GM13977 (cell line): ENCODE measurements around the gene GIPC1.
"Not testable (repeated sequence)": the region's sequence is repeated elsewhere in the genome, so short reads cannot be mapped to it uniquely, and the experiment has no call there.

Experiments
- DNase-seq: peaks from one replicate; pipeline ENCODE4 v3.0.0; 2012; ENCODE audit warnings: low spot score
- in situ Hi-C: fragments of 300-500 bp; cut with MboI; formaldehyde crosslinking; loops from one replicate; pipeline ENCODE4 v1.12.0; 2022; ENCODE audit warnings: low sequenced_read_pairs, low pct_unique_long_range_greater_than_20kb, mixed read lengths, inconsistent platforms; ENCODE audit not compliant: unreplicated experiment
- TF ChIP-seq, protein P1 (sequence below): IDR thresholded peaks from 2 replicates; pipeline ENCODE4 v1.5.1; 2012; ENCODE audit warnings: mild to moderate bottlenecking, control low read depth; ENCODE audit not compliant: insufficient read depth; ENCODE audit errors: extremely low read depth, missing control alignments

The GIPC1 gene, protein sequence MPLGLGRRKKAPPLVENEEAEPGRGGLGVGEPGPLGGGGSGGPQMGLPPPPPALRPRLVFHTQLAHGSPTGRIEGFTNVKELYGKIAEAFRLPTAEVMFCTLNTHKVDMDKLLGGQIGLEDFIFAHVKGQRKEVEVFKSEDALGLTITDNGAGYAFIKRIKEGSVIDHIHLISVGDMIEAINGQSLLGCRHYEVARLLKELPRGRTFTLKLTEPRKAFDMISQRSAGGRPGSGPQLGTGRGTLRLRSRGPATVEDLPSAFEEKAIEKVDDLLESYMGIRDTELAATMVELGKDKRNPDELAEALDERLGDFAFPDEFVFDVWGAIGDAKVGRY

DNA sequence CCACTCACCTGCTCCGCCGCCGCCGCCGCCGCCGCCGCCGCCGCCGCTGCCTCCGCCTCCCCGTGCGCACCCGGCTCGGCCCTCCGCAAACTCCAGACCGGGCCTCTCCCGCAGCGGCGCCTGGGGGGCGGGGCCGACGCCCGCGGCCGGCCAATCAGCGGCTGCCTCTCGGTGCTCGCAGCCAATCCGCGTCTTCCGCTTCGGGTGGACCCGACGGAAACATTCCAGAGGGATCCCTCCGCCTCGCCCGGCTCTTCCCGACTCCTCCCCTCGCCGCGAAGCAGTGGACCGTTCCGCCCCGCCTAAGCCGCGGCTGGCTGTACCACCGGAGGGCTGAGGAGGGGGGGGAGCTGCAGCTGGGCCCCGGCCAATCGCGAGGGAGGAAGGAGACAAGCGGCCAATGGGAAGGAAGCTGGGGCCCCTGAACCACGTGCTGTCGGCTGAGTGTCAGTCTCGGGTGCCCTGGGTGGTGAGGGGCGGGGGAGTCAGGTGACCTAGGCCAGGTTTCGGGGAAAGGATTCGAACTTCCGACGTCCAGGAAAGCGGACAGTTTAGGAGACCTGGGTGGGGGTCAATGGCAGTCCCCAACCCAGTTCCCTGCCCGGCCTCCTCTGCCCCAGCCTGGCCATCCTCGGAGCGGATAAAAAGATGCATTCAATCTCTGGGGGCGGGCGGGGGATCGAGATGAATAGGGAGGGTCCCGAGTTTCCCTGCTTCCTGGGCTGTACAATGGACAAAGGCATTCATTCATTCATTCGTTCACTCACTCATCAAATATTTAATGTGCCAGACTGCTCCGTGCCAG is at the start of gene GIPC1:
Gene GIPC1, minus strand, starts transcription at position 99 of the 805 bp plus-strand sequence. CDS start 13,151 bp downstream, outside the sequence.
- TF ChIP-seq, protein P1, sequence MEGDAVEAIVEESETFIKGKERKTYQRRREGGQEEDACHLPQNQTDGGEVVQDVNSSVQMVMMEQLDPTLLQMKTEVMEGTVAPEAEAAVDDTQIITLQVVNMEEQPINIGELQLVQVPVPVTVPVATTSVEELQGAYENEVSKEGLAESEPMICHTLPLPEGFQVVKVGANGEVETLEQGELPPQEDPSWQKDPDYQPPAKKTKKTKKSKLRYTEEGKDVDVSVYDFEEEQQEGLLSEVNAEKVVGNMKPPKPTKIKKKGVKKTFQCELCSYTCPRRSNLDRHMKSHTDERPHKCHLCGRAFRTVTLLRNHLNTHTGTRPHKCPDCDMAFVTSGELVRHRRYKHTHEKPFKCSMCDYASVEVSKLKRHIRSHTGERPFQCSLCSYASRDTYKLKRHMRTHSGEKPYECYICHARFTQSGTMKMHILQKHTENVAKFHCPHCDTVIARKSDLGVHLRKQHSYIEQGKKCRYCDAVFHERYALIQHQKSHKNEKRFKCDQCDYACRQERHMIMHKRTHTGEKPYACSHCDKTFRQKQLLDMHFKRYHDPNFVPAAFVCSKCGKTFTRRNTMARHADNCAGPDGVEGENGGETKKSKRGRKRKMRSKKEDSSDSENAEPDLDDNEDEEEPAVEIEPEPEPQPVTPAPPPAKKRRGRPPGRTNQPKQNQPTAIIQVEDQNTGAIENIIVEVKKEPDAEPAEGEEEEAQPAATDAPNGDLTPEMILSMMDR = no peak
- in situ Hi-C loops = no loop called here
- peak; percentile 98 for DNase-seq

DNA sequence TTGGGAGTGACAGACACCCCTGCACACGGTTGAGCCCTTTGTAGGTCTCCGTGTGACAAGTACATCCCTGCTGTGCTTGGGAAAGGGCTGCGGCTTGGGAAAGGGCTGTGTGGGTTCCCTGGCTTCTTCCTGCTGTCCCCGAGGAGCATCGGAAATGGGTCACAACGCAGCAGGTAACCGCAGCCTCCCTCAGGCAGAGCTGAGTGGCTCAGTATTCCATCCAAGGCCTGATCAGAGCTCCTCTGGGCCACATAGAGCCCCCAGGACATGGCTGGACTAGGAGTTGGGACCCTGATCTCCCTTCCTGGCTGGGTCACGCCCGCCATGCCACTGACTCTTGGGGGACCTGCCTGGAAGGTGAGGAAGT is 49.8 kb upstream of the GIPC1 start:
- TF ChIP-seq, protein P1 = no peak
- in situ Hi-C loops = no loop called here
- DNase-seq = no peak

DNA sequence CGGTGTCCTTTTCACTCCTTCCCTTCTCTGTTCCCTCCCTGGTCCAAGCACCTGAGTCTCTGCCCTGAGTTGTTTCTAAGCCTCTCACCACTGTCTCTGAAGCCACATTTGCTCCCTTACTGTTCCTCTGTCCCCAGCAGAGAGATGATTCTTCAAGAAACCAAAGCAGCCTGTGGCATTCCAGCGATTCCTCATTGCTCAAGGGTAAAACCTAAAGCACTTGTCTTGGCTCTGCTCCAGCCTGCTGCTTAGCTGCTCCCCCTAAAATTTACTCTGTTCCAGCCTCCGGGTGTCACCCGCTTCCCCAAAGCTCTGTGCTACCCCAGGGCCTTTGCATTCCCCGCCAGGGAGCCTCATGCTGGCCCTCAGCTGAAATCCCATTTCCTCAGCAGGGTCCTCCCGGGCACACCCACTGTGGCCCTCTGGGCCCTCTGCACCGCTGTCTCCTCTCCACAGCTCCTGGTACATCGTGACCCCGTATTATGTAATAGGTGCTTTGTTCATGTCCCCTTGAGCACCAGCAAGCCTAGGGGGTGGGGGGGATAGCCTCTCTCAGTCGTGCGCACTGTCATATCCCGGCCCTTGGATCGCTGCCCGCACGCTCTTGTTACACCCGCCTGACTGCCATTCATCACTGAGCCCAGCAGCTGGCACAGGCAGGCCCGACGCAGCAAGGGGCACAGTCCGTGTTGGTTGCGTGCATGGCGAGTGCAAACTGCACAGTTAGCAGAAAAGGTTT is 49.2 kb upstream of the GIPC1 start:
- TF ChIP-seq, protein P1 = no peak
- no peak for DNase-seq
- in situ Hi-C loops = no loop called here

- in situ Hi-C loops = no loop called here
- TF ChIP-seq, protein P1 = no peak
- peak; percentile 22 for DNase-seq
These were observed 48.1 kb upstream of the GIPC1 start for GRCh38 chr19:14544047-14544446.

GRCh38 chr19:14542711-14543328 is 46.9 kb upstream of the GIPC1 start:
- no peak for DNase-seq
- in situ Hi-C loops = no loop called here
- TF ChIP-seq, protein P1 = no peak

GRCh38 chr19:14541979-14542378 is 46.1 kb upstream of the GIPC1 start:
- in situ Hi-C loops, DNase-seq: not testable (repeated sequence)
